K562 (cell line): ENCODE measurements around the gene PTPRC. TPM values are rescaled to one million over a fixed set of nuclear protein-coding genes. Genes with fewer than 3 reads are reported as not detected.
A peak's percentile ranks its signal among the peaks of the same experiment; 100 is the strongest.

Experiments
- ARNT ChIP-seq, 2 experiments: fragments of 450-650 bp; IDR thresholded peaks; 2 replicates each; pipeline ENCODE4 v1.6.1; 2016; ENCODE audit warnings: mild to moderate bottlenecking in 1 of 2
- BHLHE40 ChIP-seq: IDR thresholded peaks from 2 replicates; pipeline ENCODE4 v1.6.1; 2011; ENCODE audit warnings: low read length, improper control_type of control experiment
- DEAF1 ChIP-seq: fragments of 450-650 bp; formaldehyde crosslinking; IDR thresholded peaks from 2 replicates; pipeline ENCODE4 v1.4.0; 2020; ENCODE audit warnings: mild to moderate bottlenecking, moderate library complexity
- FOXP4 ChIP-seq: sonication (generic); formaldehyde crosslinking; IDR thresholded peaks from 2 replicates; pipeline ENCODE4 v1.8.0; 2022; ENCODE audit warnings: mild to moderate bottlenecking, missing genetic modification reagents, borderline replicate concordance
- GTF2E2 ChIP-seq: fragments of 200-800 bp; sonication (Bioruptor generic); IDR thresholded peaks from 2 replicates; pipeline ENCODE4 v1.6.1; 2016; ENCODE audit warnings: missing genetic modification characterization, missing compliant biosample characterization
- HINFP ChIP-seq: fragments of 450-650 bp; conservative IDR thresholded peaks from 2 replicates; pipeline ENCODE4 v1.6.1; 2016; ENCODE audit warnings: missing genetic modification characterization, low read depth, mild to moderate bottlenecking, control low read depth, missing compliant biosample characterization
- KDM1A ChIP-seq, 2 experiments: fragments of 450-650 bp; IDR thresholded peaks; 2 replicates each; pipeline ENCODE4 v1.6.1; 2016; ENCODE audit warnings: mild to moderate bottlenecking in 2 of 2
- MED1 ChIP-seq: sonication (generic); formaldehyde crosslinking; IDR thresholded peaks from 2 replicates; pipeline ENCODE4 v1.8.1; 2023; ENCODE audit warnings: missing genetic modification reagents, borderline replicate concordance
- MXI1 ChIP-seq: IDR thresholded peaks from 2 replicates; pipeline ENCODE4 v1.6.1; 2011; ENCODE audit warnings: low read depth, mild to moderate bottlenecking, improper control_type of control experiment, low read length
- NCOR1 ChIP-seq: fragments of 450-650 bp; IDR thresholded peaks from 2 replicates; pipeline ENCODE4 v1.6.1; 2016; ENCODE audit warnings: mild to moderate bottlenecking, moderate library complexity
- NKRF ChIP-seq: fragments of 450-650 bp; IDR thresholded peaks from 2 replicates; pipeline ENCODE4 v1.6.1; 2016; ENCODE audit warnings: borderline replicate concordance
- POLR3A ChIP-seq: IDR thresholded peaks from 2 replicates; pipeline ENCODE4 v1.6.1; 2011; ENCODE audit warnings: borderline replicate concordance, mild to moderate bottlenecking, moderate library complexity; ENCODE audit not compliant: insufficient read length, insufficient read depth; ENCODE audit errors: extremely low read depth
- POLR3G ChIP-seq: IDR thresholded peaks from 2 replicates; pipeline ENCODE4 v1.6.1; 2011; ENCODE audit not compliant: insufficient read length, insufficient replicate concordance; ENCODE audit errors: extremely low read depth
- RBM17 ChIP-seq: fragments of 200-400 bp; formaldehyde crosslinking; IDR thresholded peaks from 2 replicates; pipeline ENCODE4 v1.6.1; 2017; ENCODE audit warnings: low read depth, mild to moderate bottlenecking, low read length, borderline replicate concordance
- SOX6 ChIP-seq: fragments of 450-650 bp; IDR thresholded peaks from 2 replicates; pipeline ENCODE4 v1.6.1; 2014; ENCODE audit warnings: mild to moderate bottlenecking
- TAL1 ChIP-seq: fragments of 450-650 bp; IDR thresholded peaks from 2 replicates; pipeline ENCODE4 v1.6.1; 2016; ENCODE audit warnings: mild to moderate bottlenecking
- TOE1 ChIP-seq, 2 experiments: fragments of 450-650 bp in 1 of 2; sonication (generic) in 1 of 2; formaldehyde crosslinking in 1 of 2; IDR thresholded peaks; 2 replicates each; pipeline versions ENCODE4 v1.7.1 to v1.8.0; 2016 to 2022; ENCODE audit warnings: borderline replicate concordance in 2 of 2, mild to moderate bottlenecking in 2 of 2, antibody characterized with exemption in 1 of 2, inconsistent platforms in 1 of 2, low read depth in 1 of 2, missing genetic modification reagents in 1 of 2, moderate library complexity in 1 of 2
- TRIM24 ChIP-seq, 2 experiments: fragments of 450-650 bp; IDR thresholded peaks; 2 replicates each; pipeline ENCODE4 v1.6.1; 2016
- ZBTB17 ChIP-seq: fragments of 450-650 bp; formaldehyde crosslinking; IDR thresholded peaks from 2 replicates; pipeline ENCODE4 v1.4.0; 2020; ENCODE audit warnings: mild to moderate bottlenecking
- ZNF766 ChIP-seq: fragments of 200-800 bp; sonication (Bioruptor generic); conservative IDR thresholded peaks from 2 replicates; pipeline ENCODE4 v1.6.1; 2016; ENCODE audit warnings: missing genetic modification characterization, missing compliant biosample characterization
- polyA plus RNA-seq, 8 experiments: library from polyadenylated mRNA; depleted of rRNA in 4 of 8; stranded (reverse) in 5 of 8; unstranded in 3 of 8; fragments of >200 nt; fragmentation: Nextera tagmentation in 2 of 8; fragmentation: Illumina TruSeq in 1 of 8; extraction: Ambion mirVana in 2 of 8; extraction: Trizol in 1 of 8; gene quantifications; 2 replicates each; pipeline versions ENCODE4 v1.2.1 to v1.2.3, GENCODE V29; 2011 to 2014; ENCODE audit warnings: inconsistent platforms in 1 of 8, missing spikeins in 1 of 8
- total RNA-seq, 7 experiments: library from RNA; depleted of rRNA in 6 of 7; stranded (reverse); fragments of >200 nt in 6 of 7; fragmentation: Illumina TruSeq in 2 of 7; extraction: Trizol in 2 of 7; gene quantifications; 2 replicates each; pipeline versions ENCODE4 v1.2.1 to v1.2.3, GENCODE V29; 2011 to 2021; ENCODE audit warnings: low replicate concordance in 1 of 7

PTPRC gene
- total and polyA plus RNA-seq, 9 of the 15 experiments (the other 6 are each of a cell fraction or from before 2014, with no cell fraction given), result 7.1 to 107 (median 62.9) TPM

GRCh38 chr1:198669023-198669698, 30.3 kb downstream of the PTPRC start (continued):
- no peak for TF ChIP-seq TOE1 (IDR thresholded peaks at IDR 0.05; ENCODE audit: borderline replicate concordance)
- no peak for TF ChIP-seq TOE1 (CRISPR knock-in tag; IDR thresholded peaks at IDR 0.05; ENCODE audit: borderline replicate concordance, low read depth)
- no peak for TF ChIP-seq ARNT (IDR thresholded peaks at IDR 0.05)
- 0 out of 2 replicates have a peak, but pooled peaks have one; percentile 17 for TF ChIP-seq DEAF1 (CRISPR knock-in tag)
- TF ChIP-seq POLR3A, result no peak
- no peak for TF ChIP-seq ZNF766 (CRISPR knock-in tag)
- TF ChIP-seq TRIM24 (IDR thresholded peaks at IDR 0.05), result peak; percentile 23 to 57; a peak in 1 of 4 replicates
- peak; percentile 68; the same call in 1 of the 2 replicates for TF ChIP-seq GTF2E2 (tag)
- peak; percentile 60 for TF ChIP-seq SOX6
- TF ChIP-seq ZBTB17 (CRISPR knock-in tag), result peak; percentile 58; the same call in 1 of the 2 replicates
- no peak for TF ChIP-seq KDM1A (IDR thresholded peaks at IDR 0.05)
- peak; percentile 5; the same call in 1 of the 2 replicates for TF ChIP-seq BHLHE40
- TF ChIP-seq RBM17, result no peak
- TF ChIP-seq NKRF, result no peak
- TF ChIP-seq POLR3G, result no peak
- TF ChIP-seq FOXP4 (CRISPR knock-in tag), result no peak
- TF ChIP-seq NCOR1, result peak; percentile 47; the same call in 1 of the 2 replicates
- TF ChIP-seq MXI1, result no peak
- TF ChIP-seq TAL1, result peak; percentile 60
- TF ChIP-seq HINFP (tag), result no peak
- no peak for TF ChIP-seq MED1 (CRISPR knock-in tag)
